Spinal cord (tissue), 10 donors: ENCODE data around the gene PITPNC1. TPM values are rescaled to one million over a fixed set of nuclear protein-coding genes. Genes with fewer than 3 reads are reported as not detected.

Experiments used
- DNase-seq, 6 donors: peaks; one replicate each; pipeline versions ENCODE4 v3.0.0 to v3.0.0-alpha.2; 2013 to 2015; ENCODE audit warnings: low spot score in 6 of 6, low read depth in 4 of 6
- H3K27ac ChIP-seq: one replicate; pipeline ENCODE4 v1.5.1; 2013; ENCODE audit warnings: low read depth, low read length, control low read depth
- H3K27me3 ChIP-seq: one replicate; pipeline ENCODE4 v1.6.1; 2013; ENCODE audit warnings: low read length; ENCODE audit not compliant: control insufficient read depth, insufficient read depth
- H3K36me3 ChIP-seq: one replicate; pipeline ENCODE4 v1.6.1; 2013; ENCODE audit warnings: low read length; ENCODE audit not compliant: control insufficient read depth, insufficient read depth
- H3K4me1 ChIP-seq: one replicate; pipeline ENCODE4 v1.6.1; 2013; ENCODE audit warnings: low read length; ENCODE audit not compliant: control insufficient read depth, insufficient read depth
- H3K4me3 ChIP-seq: one replicate; pipeline ENCODE4 v1.5.1; 2013; ENCODE audit warnings: low read depth, low read length, control low read depth
- H3K9me3 ChIP-seq: one replicate; pipeline ENCODE4 v1.6.1; 2013; ENCODE audit warnings: low read length; ENCODE audit not compliant: control insufficient read depth, insufficient read depth
- WGBS: methylation state at CpG from one replicate; pipeline ENCODE4 v1.1.5; 2013; ENCODE audit warnings: missing lambda C conversion rate; ENCODE audit not compliant: insufficient coverage; 5-methylcytosine and 5-hydroxymethylcytosine counted together
- polyA plus RNA-seq, 2 donors: library from polyadenylated mRNA; unstranded; fragments of 120-200 nt; gene quantifications; one replicate each; pipeline ENCODE4 v1.2.1, GENCODE V29; 2013; ENCODE audit not compliant: insufficient read length in 2 of 2
- total RNA-seq, 2 donors: library from RNA; depleted of rRNA in 1 of 2; stranded (reverse); fragments of 120-200 nt in 1 of 2; fragments of >200 nt in 1 of 2; gene quantifications; one replicate each; pipeline versions ENCODE4 v1.2.3 to v1.2.4, GENCODE V29; 2013 to 2014
- donor health status: healthy.

The PITPNC1 gene
- total and polyA plus RNA-seq, 4 donors: 34.5 to 71.1 (median 60.8) TPM

GRCh38 chr17:67606896-67607604, 230.0 kb downstream of the PITPNC1 start:
- no peak overlapping the region for H3K4me3 ChIP-seq
- H3K27me3 ChIP-seq: no peaks in the 10 kb centered on the region
- H3K9me3 ChIP-seq: no peaks in the 10 kb centered on the region
- no peaks in the 10 kb centered on the region for H3K36me3 ChIP-seq
- 79% methylated on average over 7 of the region's 10 CpGs for WGBS
- DNase-seq: peak in 1 of 6 donors; percentile 24
- H3K4me1 ChIP-seq: peaks cover 40% of the 10 kb centered on the region
- no peak overlapping the region for H3K27ac ChIP-seq

GRCh38 chr17:67610061-67610460, 233.0 kb downstream of the PITPNC1 start:
- Histone ChIP-seq H3K9me3 (no peaks in the 10 kb centered on the region), H3K4me3 (no peak overlapping the region), H3K27ac (no peak overlapping the region), H3K36me3 (no peaks in the 10 kb centered on the region), H3K27me3 (no peaks in the 10 kb centered on the region), H3K4me1 (peaks cover 38% of the 10 kb centered on the region)
- no peak for DNase-seq
- 98% methylated on average over 6 of the region's 8 CpGs for WGBS

- WGBS: 100% methylated on average over 1 of the region's 7 CpGs
- H3K27ac ChIP-seq: peak overlapping the region; percentile 7
- no peaks in the 10 kb centered on the region for H3K36me3 ChIP-seq
- no peak overlapping the region for H3K4me3 ChIP-seq
- H3K4me1 ChIP-seq: peaks cover 39% of the 10 kb centered on the region
- H3K27me3 ChIP-seq: no peaks in the 10 kb centered on the region
- no peak for DNase-seq
- H3K9me3 ChIP-seq: no peaks in the 10 kb centered on the region
Measured at GRCh38 chr17:67613961-67614360, 236.9 kb downstream of the PITPNC1 start.

- 43% methylated on average over 13 of the region's 13 CpGs for WGBS
- Histone ChIP-seq H3K27me3 (no peaks in the 10 kb centered on the region), H3K27ac (peak overlapping the region; percentile 85), H3K4me3 (no peak overlapping the region), H3K9me3 (no peaks in the 10 kb centered on the region), H3K4me1 (peaks cover 41% of the 10 kb centered on the region), H3K36me3 (no peaks in the 10 kb centered on the region)
- DNase-seq: peak in 4 of 6 donors; percentile 64 to 87 (median 78)
Measured at GRCh38 chr17:67615011-67615561, 238.0 kb downstream of the PITPNC1 start.

- 36% methylated on average over 7 of the region's 7 CpGs for WGBS
- Histone ChIP-seq H3K9me3 (no peaks in the 10 kb centered on the region), H3K4me3 (no peak overlapping the region), H3K4me1 (peaks cover 45% of the 10 kb centered on the region), H3K36me3 (no peaks in the 10 kb centered on the region), H3K27ac (peak overlapping the region; percentile 85), H3K27me3 (no peaks in the 10 kb centered on the region)
- peak in 3 of 6 donors; percentile 31 to 65 (median 55) for DNase-seq
Measured at GRCh38 chr17:67615736-67616135, 238.7 kb downstream of the PITPNC1 start.

- H3K27ac ChIP-seq: no peak overlapping the region
- H3K4me3 ChIP-seq: no peak overlapping the region
- no peaks in the 10 kb centered on the region for H3K27me3 ChIP-seq
- no peaks in the 10 kb centered on the region for H3K36me3 ChIP-seq
- WGBS: 90% methylated on average over 4 of the region's 4 CpGs
- no peaks in the 10 kb centered on the region for H3K9me3 ChIP-seq
- no peak for DNase-seq
- peaks cover 45% of the 10 kb centered on the region for H3K4me1 ChIP-seq
Measured at GRCh38 chr17:67617304-67617899, 240.3 kb downstream of the PITPNC1 start.

GRCh38 chr17:67619555-67619954, 242.5 kb downstream of the PITPNC1 start:
- 82% methylated on average over 7 of the region's 9 CpGs for WGBS
- DNase-seq: no peak

GRCh38 chr17:67620088-67620487, 243.0 kb downstream of the PITPNC1 start:
- Histone ChIP-seq H3K9me3 (no peaks in the 10 kb centered on the region), H3K4me3 (no peak overlapping the region), H3K36me3 (peaks cover under 1% of the 10 kb centered on the region), H3K27ac (no peak overlapping the region), H3K27me3 (no peaks in the 10 kb centered on the region), H3K4me1 (peaks cover 32% of the 10 kb centered on the region)
- no peak for DNase-seq
- WGBS: 85% methylated on average over 7 of the region's 8 CpGs

More at GRCh38 chr17:67619555-67619954, 242.5 kb downstream of the PITPNC1 start:
- Histone ChIP-seq H3K9me3 (no peaks in the 10 kb centered on the region), H3K4me3 (no peak overlapping the region), H3K27me3 (no peaks in the 10 kb centered on the region), H3K36me3 (no peaks in the 10 kb centered on the region), H3K4me1 (peaks cover 37% of the 10 kb centered on the region), H3K27ac (no peak overlapping the region)

- no peak overlapping the region for H3K27ac ChIP-seq
- DNase-seq: no peak
- WGBS: 80% methylated on average over 5 of the region's 8 CpGs
Measured at GRCh38 chr17:67620636-67621035, 243.6 kb downstream of the PITPNC1 start.

More at GRCh38 chr17:67620636-67621035, 243.6 kb downstream of the PITPNC1 start:
- Histone ChIP-seq H3K27me3 (no peaks in the 10 kb centered on the region), H3K4me3 (no peak overlapping the region), H3K9me3 (no peaks in the 10 kb centered on the region), H3K4me1 (peaks cover 30% of the 10 kb centered on the region), H3K36me3 (peaks cover 3% of the 10 kb centered on the region)
